Stomach (tissue), 9 donors: Measurements from ENCODE around the gene AUTS2. TPM values are rescaled to one million over a fixed set of nuclear protein-coding genes. Genes with fewer than 3 reads are reported as not detected.

Source experiments
- DNase-seq, 2 donors: peaks; one replicate each; pipeline versions ENCODE4 v3.0.0 to v3.0.0-alpha.2; 2013 to 2019
- H3K27ac ChIP-seq, 5 donors: fragments of 200-600 bp in 4 of 5; sonication (generic) in 4 of 5; one replicate each; pipeline ENCODE4 v1.5.1; 2013 to 2019; ENCODE audit warnings: mild to moderate bottlenecking in 1 of 5, moderate library complexity in 1 of 5
- H3K27me3 ChIP-seq, 3 donors: fragments of 200-600 bp; sonication (generic); one replicate each; pipeline ENCODE4 v1.5.1; 2017 to 2019; ENCODE audit warnings: mixed run types in 1 of 3
- H3K36me3 ChIP-seq, 4 donors: fragments of 200-600 bp; sonication (generic); 1 replicate in 3 of 4; 2 replicates in 1 of 4; pipeline ENCODE4 v1.5.1; 2016 to 2019
- H3K4me1 ChIP-seq, 4 donors: fragments of 200-600 bp; sonication (generic); one replicate each; pipeline ENCODE4 v1.5.1; 2016 to 2019
- H3K4me3 ChIP-seq, 4 donors: fragments of 200-600 bp; sonication (generic) in 3 of 4; one replicate each; pipeline ENCODE4 v1.5.1; 2016 to 2019; ENCODE audit warnings: mild to moderate bottlenecking in 1 of 4
- H3K9me3 ChIP-seq, 4 donors: fragments of 200-600 bp; sonication (generic); one replicate each; pipeline ENCODE4 v1.5.1; 2016 to 2019
- EP300 ChIP-seq: sonication (generic); formaldehyde crosslinking; IDR thresholded peaks from one replicate; pipeline ENCODE4 v1.6.1; 2017; ENCODE audit warnings: antibody characterized with exemption
- POLR2A ChIP-seq, 4 donors: fragments of 450-650 bp; IDR thresholded peaks; one replicate each; pipeline ENCODE4 v1.6.1; 2016; ENCODE audit warnings: antibody characterized with exemption in 4 of 4, control low read depth in 2 of 4, mild to moderate bottlenecking in 1 of 4, moderate library complexity in 1 of 4
- POLR2AphosphoS5 ChIP-seq, 3 donors: sonication (generic); formaldehyde crosslinking; IDR thresholded peaks; one replicate each; pipeline ENCODE4 v1.6.1; 2016; ENCODE audit warnings: antibody characterized with exemption in 3 of 3
- WGBS, 5 donors: extraction: QIAGEN DNeasy Blood & Tissue Kit in 3 of 5; methylation state at CpG; one replicate each; pipeline versions ENCODE4 v1.1.5 to v1.1.7; 2013 to 2018; 5-methylcytosine and 5-hydroxymethylcytosine counted together
- intact Hi-C: fragments of 100-400 bp; cut with DNase I; formaldehyde crosslinking; loops from one replicate; pipeline ENCODE4 v1.15.1; 2023; ENCODE audit warnings: low total_unique reads
- polyA plus RNA-seq, 3 donors: library from polyadenylated mRNA; stranded (reverse); fragments of 200-250 nt; gene quantifications; one replicate each; pipeline ENCODE4 v1.2.3, GENCODE V29; 2013
- total RNA-seq, 5 donors: library from RNA; depleted of rRNA; stranded (reverse); fragments of >200 nt; gene quantifications; one replicate each; pipeline versions ENCODE4 v1.1.0 to v1.2.3, GENCODE V29; 2014 to 2016
- TF ChIP-seq, protein P1 (sequence below), 7 experiments: fragments of 450-650 bp in 4 of 7; fragments of 200-600 bp in 3 of 7; sonication (generic) in 3 of 7; IDR thresholded peaks; one replicate each; pipeline ENCODE4 v1.5.1; 2016 to 2019; ENCODE audit warnings: antibody characterized with exemption in 7 of 7, control low read depth in 2 of 7, mild to moderate bottlenecking in 1 of 7
- donor health status: healthy with polysubstance abuse.
- donor health status: Bipolar disorder and iron deficiency.
- donor health status: healthy.

Gene AUTS2
- total and polyA plus RNA-seq, 8 donors, result 3.8 to 90.3 (median 38.1) TPM

DNA sequence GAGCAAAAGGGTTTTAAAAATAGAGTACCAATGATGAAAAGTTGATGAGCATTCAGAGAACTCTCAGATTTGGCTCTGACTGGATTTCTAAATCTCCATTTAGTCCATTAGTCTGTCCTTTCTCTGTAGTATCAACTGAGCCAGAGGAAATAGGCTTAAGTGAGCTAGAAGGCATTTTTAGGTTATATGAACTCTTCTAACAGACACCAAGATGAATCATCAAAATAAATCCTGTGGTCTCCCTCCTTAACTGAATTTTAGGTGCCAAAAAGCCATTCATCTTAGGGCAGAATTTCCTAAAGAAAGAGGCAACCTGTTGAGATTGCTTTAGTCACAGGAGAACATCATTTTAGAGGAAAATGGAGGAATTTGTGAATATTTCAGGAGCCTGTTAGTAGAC, 305.1 kb downstream of the AUTS2 start:
- Histone ChIP-seq H3K4me1 (peaks cover 0 to 7% (median 2%) of the 10 kb centered on the region in 4 donors), H3K9me3 (no peaks in the 10 kb centered on the region), H3K27ac (no peak overlapping the region), H3K4me3 (no peak overlapping the region), H3K27me3 (no peaks in the 10 kb centered on the region), H3K36me3 (no peaks in the 10 kb centered on the region)
- TF ChIP-seq POLR2AphosphoS5 (IDR thresholded peaks at IDR 0.05), result no peak
- TF ChIP-seq, protein P1, sequence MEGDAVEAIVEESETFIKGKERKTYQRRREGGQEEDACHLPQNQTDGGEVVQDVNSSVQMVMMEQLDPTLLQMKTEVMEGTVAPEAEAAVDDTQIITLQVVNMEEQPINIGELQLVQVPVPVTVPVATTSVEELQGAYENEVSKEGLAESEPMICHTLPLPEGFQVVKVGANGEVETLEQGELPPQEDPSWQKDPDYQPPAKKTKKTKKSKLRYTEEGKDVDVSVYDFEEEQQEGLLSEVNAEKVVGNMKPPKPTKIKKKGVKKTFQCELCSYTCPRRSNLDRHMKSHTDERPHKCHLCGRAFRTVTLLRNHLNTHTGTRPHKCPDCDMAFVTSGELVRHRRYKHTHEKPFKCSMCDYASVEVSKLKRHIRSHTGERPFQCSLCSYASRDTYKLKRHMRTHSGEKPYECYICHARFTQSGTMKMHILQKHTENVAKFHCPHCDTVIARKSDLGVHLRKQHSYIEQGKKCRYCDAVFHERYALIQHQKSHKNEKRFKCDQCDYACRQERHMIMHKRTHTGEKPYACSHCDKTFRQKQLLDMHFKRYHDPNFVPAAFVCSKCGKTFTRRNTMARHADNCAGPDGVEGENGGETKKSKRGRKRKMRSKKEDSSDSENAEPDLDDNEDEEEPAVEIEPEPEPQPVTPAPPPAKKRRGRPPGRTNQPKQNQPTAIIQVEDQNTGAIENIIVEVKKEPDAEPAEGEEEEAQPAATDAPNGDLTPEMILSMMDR (IDR thresholded peaks at IDR 0.05), result no peak
- TF ChIP-seq POLR2A (IDR thresholded peaks at IDR 0.05), result no peak
- no peak for TF ChIP-seq EP300
- intact Hi-C loops, result no loop called here
- no peak for DNase-seq

DNA sequence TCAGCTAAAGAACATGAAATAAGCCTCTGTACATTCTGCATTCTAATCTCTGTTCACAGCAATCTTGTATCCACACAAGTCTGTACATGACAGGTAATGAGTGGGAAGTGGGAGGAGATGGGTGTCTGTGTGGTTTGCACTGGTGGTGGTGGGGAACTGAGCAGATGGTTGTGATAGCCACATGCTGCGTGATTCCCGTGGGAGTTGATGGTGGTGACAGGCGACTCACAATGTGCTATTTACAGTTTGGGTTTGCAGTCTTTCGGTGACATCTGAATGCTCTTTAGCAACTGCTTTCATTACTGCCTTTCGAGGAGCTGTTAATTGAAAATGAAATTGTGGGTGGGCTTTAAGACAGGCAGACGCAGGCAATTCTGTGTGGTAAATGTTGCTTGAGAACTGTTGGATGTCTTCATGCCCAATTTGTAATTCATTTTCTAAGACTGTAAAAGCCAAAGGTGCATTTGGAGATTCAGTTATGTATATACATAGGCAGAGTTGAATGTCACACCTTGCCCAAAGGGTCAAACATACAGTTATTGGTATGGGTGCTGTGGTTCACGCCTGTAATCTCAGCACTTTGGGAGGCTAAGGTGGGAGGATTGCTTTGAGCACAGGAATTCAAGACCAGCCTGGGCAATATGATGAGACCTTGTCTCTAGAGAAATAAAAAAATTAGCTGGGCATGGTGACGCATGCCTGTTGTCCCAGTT, 308.2 kb downstream of the AUTS2 start:
- H3K36me3 ChIP-seq, result no peaks in the 10 kb centered on the region
- H3K4me3 ChIP-seq, result no peak overlapping the region
- intact Hi-C loops, result no loop called here
- no peak for TF ChIP-seq EP300
- no peak for TF ChIP-seq POLR2AphosphoS5 (IDR thresholded peaks at IDR 0.05)
- WGBS, 5 donors, result 76 to 88% (median 85%) methylated on average over 8 of the region's 8 CpGs
- peak in 1 of 2 donors; percentile 27 for DNase-seq
- H3K27me3 ChIP-seq, result no peaks in the 10 kb centered on the region
- H3K9me3 ChIP-seq, result peaks cover 0 to 6% (median 0%) of the 10 kb centered on the region in 4 donors
- H3K27ac ChIP-seq, result no peak overlapping the region
- H3K4me1 ChIP-seq, result peaks cover 0 to 7% (median 2%) of the 10 kb centered on the region in 4 donors

DNA sequence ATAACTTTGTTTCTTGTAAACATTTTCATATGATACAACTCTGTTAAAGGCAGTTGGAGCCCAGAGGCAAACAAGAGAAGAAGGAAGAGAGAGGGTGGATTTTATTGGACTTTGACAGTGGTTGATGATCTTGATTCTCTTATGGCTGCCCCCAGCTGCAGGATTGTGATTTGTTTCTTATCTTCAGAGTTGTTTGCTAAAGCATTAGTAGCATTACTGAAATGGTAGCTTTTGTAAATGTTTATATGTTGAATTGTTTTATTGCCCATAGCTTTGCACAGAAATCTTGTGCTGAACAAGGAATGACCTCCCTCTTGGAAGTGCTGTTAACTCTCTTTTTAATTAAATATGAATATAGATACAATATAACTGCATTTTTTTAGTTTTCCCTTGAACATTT, 309.4 kb downstream of the AUTS2 start:
- H3K27ac ChIP-seq, result no peak overlapping the region
- intact Hi-C loops, result no loop called here
- H3K9me3 ChIP-seq, result peaks cover 0 to 12% (median 0%) of the 10 kb centered on the region in 4 donors
- no peak overlapping the region for H3K4me3 ChIP-seq
- H3K27me3 ChIP-seq, result no peaks in the 10 kb centered on the region
- H3K4me1 ChIP-seq, result peaks cover 0 to 7% (median 3%) of the 10 kb centered on the region in 4 donors
- no peak for DNase-seq
- H3K36me3 ChIP-seq, result no peaks in the 10 kb centered on the region
- no peak for TF ChIP-seq POLR2A (IDR thresholded peaks at IDR 0.05)
- TF ChIP-seq, protein P1 (IDR thresholded peaks at IDR 0.05), result no peak
- TF ChIP-seq EP300, result no peak
- TF ChIP-seq POLR2AphosphoS5 (IDR thresholded peaks at IDR 0.05), result no peak

DNA sequence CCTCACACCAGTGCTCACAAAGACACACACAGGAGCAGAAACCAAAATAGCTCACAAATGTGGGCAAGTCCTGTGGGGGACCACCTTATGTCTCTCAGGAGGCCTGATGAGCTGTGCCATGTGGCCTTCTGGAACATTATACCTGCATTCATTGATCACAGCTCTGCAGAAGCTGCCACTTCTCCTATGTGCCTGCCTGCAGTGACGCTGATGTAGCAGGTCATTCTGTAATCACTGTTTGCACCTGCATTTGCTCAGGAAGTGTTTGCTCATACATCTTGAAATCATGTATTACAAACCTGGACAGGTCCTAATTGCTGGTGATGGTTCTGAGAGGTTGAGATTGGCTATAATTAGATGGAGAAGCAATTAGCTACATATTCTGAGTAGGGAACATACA, 310.2 kb downstream of the AUTS2 start:
- TF ChIP-seq POLR2A (IDR thresholded peaks at IDR 0.05) (no peak), EP300 (no peak), POLR2AphosphoS5 (IDR thresholded peaks at IDR 0.05) (no peak)
- TF ChIP-seq, protein P1 (IDR thresholded peaks at IDR 0.05), result no peak
- Histone ChIP-seq H3K27me3 (no peaks in the 10 kb centered on the region), H3K36me3 (no peaks in the 10 kb centered on the region), H3K4me3 (no peak overlapping the region), H3K9me3 (peaks cover 0 to 12% (median 0%) of the 10 kb centered on the region in 4 donors), H3K4me1 (peaks cover 0 to 7% (median 3%) of the 10 kb centered on the region in 4 donors), H3K27ac (no peak overlapping the region)
- peak in 1 of 2 donors; percentile 51 for DNase-seq
- intact Hi-C loops, result no loop called here
- WGBS, 5 donors, result 40 to 50% (median 43%) methylated on average over 1 of the region's 1 CpG

GRCh38 chr7:69910150-69910549, 311.9 kb downstream of the AUTS2 start:
- Histone ChIP-seq H3K9me3 (peaks cover 0 to 12% (median 0%) of the 10 kb centered on the region in 4 donors), H3K4me1 (peaks cover 0 to 7% (median 2%) of the 10 kb centered on the region in 4 donors), H3K36me3 (no peaks in the 10 kb centered on the region), H3K4me3 (no peak overlapping the region), H3K27ac (no peak overlapping the region), H3K27me3 (no peaks in the 10 kb centered on the region)
- TF ChIP-seq POLR2A (IDR thresholded peaks at IDR 0.05) (no peak), POLR2AphosphoS5 (IDR thresholded peaks at IDR 0.05) (no peak), EP300 (no peak)
- TF ChIP-seq, protein P1 (IDR thresholded peaks at IDR 0.05), result no peak
- 54 to 87% (median 77%) methylated on average over 3 of the region's 3 CpGs for WGBS, 5 donors
- no peak for DNase-seq
- intact Hi-C loops, result no loop called here
